Spleen (tissue), 7 donors: ENCODE results near the gene TVP23B.
"Not testable (repeated sequence)": the region's sequence is repeated elsewhere in the genome, so short reads cannot be mapped to it uniquely, and the experiment has no call there.

Experiments used
- CTCF ChIP-seq, 11 experiments: fragments of 200-600 bp in 7 of 11; fragments of 450-650 bp in 4 of 11; sonication (generic) in 4 of 11; IDR thresholded peaks in 8 of 11; conservative IDR thresholded peaks in 3 of 11; 1 replicate in 7 of 11; 2 replicates in 4 of 11; pipeline versions ENCODE4 v1.4.0 to v1.8.0; 2016 to 2021; ENCODE audit warnings: antibody characterized with exemption in 11 of 11, inconsistent platforms in 4 of 11, mild to moderate bottlenecking in 1 of 11
- POLR2AphosphoS5 ChIP-seq, 3 donors: sonication (generic); formaldehyde crosslinking; IDR thresholded peaks; one replicate each; pipeline ENCODE4 v1.5.1; 2017; ENCODE audit warnings: antibody characterized with exemption in 3 of 3
- donor health status: DM: no; HTN: no; CAD: no; lungs with moderate emphysema.
- donor health status: DM: no; HTN: no; CAD: no.
- donor health status: DM: no; HTN: no; CAD: no.

- TF ChIP-seq POLR2AphosphoS5 (IDR thresholded peaks at IDR 0.05); CTCF (IDR thresholded peaks at IDR 0.05 in 8 of 11, conservative IDR thresholded peaks at IDR 0.05 in 3 of 11): not testable (repeated sequence)
These were observed 22.7 kb downstream of the TVP23B start for GRCh38 chr17:18803458-18804245.
